ENCODE measurements around the gene ZNF317.

ZNF317 gene

DNA sequence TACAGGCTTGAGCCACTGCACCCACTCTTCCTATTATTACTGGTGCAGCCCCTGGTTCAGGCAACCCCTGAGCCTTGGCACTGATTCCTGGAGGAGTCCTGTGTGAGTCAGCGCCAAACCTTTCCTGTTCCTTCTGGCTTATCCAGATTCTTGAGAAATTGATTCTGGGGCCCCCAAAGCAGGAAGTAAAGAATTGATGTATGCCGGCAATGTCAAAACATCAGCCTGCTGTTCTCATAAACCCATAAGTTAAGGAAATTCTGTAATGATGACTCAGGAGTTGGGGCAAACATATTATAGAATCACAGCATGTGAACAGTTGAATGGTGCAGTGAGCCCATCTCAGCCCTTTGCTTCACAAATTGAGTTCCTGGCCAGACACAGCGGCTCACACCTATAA lies 12.0 kb upstream of the ZNF317 start:
- no peak overlapping the region for H3K4me3 ChIP-seq (ENCODE audit: control insufficient read depth, low read depth, low read length)
- TF ChIP-seq, protein P1, sequence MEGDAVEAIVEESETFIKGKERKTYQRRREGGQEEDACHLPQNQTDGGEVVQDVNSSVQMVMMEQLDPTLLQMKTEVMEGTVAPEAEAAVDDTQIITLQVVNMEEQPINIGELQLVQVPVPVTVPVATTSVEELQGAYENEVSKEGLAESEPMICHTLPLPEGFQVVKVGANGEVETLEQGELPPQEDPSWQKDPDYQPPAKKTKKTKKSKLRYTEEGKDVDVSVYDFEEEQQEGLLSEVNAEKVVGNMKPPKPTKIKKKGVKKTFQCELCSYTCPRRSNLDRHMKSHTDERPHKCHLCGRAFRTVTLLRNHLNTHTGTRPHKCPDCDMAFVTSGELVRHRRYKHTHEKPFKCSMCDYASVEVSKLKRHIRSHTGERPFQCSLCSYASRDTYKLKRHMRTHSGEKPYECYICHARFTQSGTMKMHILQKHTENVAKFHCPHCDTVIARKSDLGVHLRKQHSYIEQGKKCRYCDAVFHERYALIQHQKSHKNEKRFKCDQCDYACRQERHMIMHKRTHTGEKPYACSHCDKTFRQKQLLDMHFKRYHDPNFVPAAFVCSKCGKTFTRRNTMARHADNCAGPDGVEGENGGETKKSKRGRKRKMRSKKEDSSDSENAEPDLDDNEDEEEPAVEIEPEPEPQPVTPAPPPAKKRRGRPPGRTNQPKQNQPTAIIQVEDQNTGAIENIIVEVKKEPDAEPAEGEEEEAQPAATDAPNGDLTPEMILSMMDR (conservative IDR thresholded peaks at IDR 0.05; ENCODE audit: control insufficient read depth, insufficient read depth, low read depth, low read length) = no peak
- no peak for DNase-seq (ENCODE audit: low read depth)

DNA sequence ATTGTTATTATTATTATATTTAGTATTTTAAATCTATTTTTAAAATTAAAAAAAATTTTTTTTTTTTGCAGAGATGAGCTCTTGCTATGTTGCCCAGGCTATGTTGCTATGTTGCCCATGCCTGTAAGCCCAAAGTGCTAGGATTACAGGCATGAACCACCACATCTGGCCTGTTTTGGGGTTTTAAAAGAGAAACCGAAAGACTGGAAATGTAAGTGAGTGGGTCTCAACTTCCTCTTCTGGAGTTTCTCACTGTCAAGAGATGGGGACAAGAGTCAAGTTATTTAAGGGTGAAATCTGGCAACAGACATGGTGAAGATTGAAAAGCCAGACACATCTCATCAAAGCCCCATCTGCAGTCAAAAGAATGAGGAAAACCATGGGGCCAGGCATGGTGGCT lies 9.2 kb upstream of the ZNF317 start:
- TF ChIP-seq, protein P1 (conservative IDR thresholded peaks at IDR 0.05; ENCODE audit: control insufficient read depth, insufficient read depth, low read depth, low read length) = no peak
- H3K4me3 ChIP-seq (ENCODE audit: control insufficient read depth, low read depth, low read length) = no peak overlapping the region
- no peak for DNase-seq (ENCODE audit: low read depth)

DNA sequence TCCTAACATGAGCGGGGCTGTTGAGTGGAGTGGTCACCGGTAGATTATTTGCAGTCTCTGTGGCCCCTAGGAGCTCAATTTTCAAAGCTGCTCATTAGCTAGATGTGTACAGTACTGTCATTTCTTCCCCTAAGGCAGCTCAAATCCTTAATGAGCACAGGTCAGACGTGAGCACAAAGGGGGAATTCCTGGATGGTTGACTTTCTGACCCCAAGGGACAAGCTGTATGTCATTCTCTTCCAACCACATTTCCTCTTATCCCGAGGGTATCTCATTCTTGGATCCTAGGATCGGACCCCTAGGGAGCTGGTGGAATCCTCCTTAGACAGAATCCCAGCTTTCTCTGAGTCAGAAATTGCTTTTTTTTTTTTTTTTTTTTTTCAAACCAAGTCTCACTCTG lies 7.8 kb upstream of the ZNF317 start:
- DNase-seq (ENCODE audit: low read depth) = no peak
- TF ChIP-seq, protein P1 (conservative IDR thresholded peaks at IDR 0.05; ENCODE audit: control insufficient read depth, insufficient read depth, low read depth, low read length) = no peak
- no peak overlapping the region for H3K4me3 ChIP-seq (ENCODE audit: control insufficient read depth, low read depth, low read length)

DNA sequence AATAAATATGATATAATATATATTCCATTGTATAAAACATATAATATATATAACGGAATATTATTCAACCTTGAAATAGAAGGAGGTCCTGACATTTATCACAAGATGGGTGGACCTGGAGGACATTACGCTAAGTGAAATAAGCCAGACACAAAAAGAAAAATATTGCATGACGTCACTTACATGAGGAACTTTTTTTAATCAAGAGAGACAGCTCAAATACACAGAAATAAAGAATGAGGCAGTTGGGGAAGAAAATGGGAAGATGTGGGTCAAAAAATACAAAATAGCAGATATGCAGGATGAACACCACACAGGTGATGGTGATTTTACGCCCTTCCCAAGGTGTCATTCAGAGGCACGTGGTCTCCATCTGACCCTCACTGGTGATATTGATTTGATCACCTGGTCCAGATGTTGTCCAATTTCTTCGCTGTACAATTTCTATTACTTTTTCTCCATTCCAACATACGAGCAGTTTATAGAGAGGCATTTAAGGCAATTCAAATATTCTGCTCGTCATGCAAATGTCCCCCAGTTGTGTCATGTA lies 513 bp upstream of the ZNF317 start:
- peak overlapping the region; percentile 99 for H3K4me3 ChIP-seq (ENCODE audit: control insufficient read depth, low read depth, low read length)
- TF ChIP-seq, protein P1 (conservative IDR thresholded peaks at IDR 0.05; ENCODE audit: control insufficient read depth, insufficient read depth, low read depth, low read length) = no peak
- peak; percentile 17 for DNase-seq (ENCODE audit: low read depth)

DNA sequence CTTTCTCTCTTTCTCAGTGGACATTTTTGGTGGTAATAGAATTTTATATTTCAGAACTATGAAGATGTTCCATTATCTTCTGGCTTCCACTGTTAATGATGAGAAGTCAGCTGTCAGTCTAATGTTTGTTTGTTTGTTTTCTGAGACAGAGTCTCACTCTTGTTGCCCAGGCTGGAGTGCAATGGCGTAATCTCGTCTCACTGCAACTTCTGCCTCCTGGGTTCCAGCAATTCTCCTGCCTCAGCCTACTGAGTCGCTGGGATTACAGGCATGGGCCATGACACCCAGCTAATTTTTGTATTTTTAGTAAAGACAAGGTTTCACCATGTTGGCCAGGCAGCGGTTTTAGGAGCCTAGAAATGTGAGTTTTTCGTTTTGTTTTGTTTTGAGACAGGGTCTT lies 4.7 kb downstream of the ZNF317 start:
- TF ChIP-seq, protein P1 (conservative IDR thresholded peaks at IDR 0.05; ENCODE audit: control insufficient read depth, insufficient read depth, low read depth, low read length) = no peak
- peak; percentile 13 for DNase-seq (ENCODE audit: low read depth)
- H3K4me3 ChIP-seq (ENCODE audit: control insufficient read depth, low read depth, low read length) = no peak overlapping the region

DNA sequence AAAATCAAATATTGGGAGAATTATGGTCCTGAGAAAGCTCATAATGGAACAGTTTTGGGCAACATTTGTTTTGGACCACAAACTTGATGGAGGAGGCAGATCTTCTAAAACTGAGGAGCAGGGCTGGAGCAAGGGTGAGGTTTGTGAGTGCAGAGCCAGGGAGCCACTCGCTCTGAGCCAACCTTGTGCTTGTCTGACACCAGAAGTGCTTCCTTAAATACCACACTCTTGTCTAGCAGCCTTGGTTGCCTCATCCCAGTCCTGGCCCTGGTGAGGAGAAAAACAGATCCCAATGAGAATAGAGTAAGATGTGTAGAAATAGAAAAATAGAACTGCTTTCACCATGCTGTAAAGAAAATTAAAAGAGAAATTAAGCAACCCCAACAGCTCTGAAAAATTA lies 6.7 kb downstream of the ZNF317 start:
- DNase-seq (ENCODE audit: low read depth) = no peak
- TF ChIP-seq, protein P1 (conservative IDR thresholded peaks at IDR 0.05; ENCODE audit: control insufficient read depth, insufficient read depth, low read depth, low read length) = no peak
- no peak overlapping the region for H3K4me3 ChIP-seq (ENCODE audit: control insufficient read depth, low read depth, low read length)

DNA sequence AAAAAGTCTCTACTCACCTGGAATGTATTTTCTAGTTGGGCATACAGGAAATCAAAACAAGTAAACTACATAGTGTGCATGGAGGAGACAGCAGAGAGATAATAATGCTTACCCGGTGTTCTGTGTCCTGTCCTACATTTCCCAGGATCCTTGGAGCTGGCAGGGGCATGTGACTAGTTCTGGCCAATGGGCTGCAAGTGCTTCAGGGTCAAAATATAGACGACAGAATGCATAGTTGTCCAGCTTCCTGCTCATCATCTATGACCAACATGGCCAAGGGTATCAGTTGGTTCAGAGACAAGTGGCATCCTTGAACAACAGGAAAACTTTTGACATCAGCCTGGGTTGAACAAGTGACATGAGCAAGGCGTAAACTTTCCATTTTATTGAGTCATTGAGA lies 8.5 kb downstream of the ZNF317 start:
- TF ChIP-seq, protein P1 (conservative IDR thresholded peaks at IDR 0.05; ENCODE audit: control insufficient read depth, insufficient read depth, low read depth, low read length) = no peak
- no peak overlapping the region for H3K4me3 ChIP-seq (ENCODE audit: control insufficient read depth, low read depth, low read length)
- DNase-seq (ENCODE audit: low read depth) = no peak

Data from fibroblast of mammary gland (primary cell).